PC-3 (cell line): Measurements from ENCODE around the gene CUL4A. TPM values are rescaled to one million over a fixed set of nuclear protein-coding genes. Genes with fewer than 3 reads are reported as not detected.

Experiments
- ATAC-seq: fragments of 200-7000 bp; cut with Tn5 transposase; 2 replicates; pipeline ENCODE4 v1.9.1; 2020; ENCODE audit warnings: mild to moderate bottlenecking, moderate library complexity
- BruUV-seq: library from RNA; stranded (reverse); fragments of 400-500 nt; replicated peaks from 2 replicates; lab custom pipeline; 2021; lab: Mats Ljungman, UMichigan
- CTCF ChIA-PET: fragments of 300-600 bp; sonication (Branson Sonifier 250); formaldehyde crosslinking; loops from one replicate; lab custom pipeline; 2022; ENCODE audit warnings: antibody characterized with exemption; lab: Charles Lee
- POLR2A ChIA-PET: fragments of 300-600 bp; sonication (Branson Sonifier 250); formaldehyde crosslinking; loops from one replicate; lab custom pipeline; 2022; ENCODE audit warnings: antibody characterized with exemption; ENCODE audit not compliant: unreplicated experiment; lab: Charles Lee
- DNase-seq: peaks from one replicate; pipeline ENCODE4 v3.0.0-alpha.2; 2015
- H2AFZ ChIP-seq: fragments of 300-600 bp; sonication (generic); 2 replicates; pipeline ENCODE4 v1.6.0; 2016; ENCODE audit warnings: antibody characterized with exemption, low read length
- H3F3A ChIP-seq: fragments of 300-600 bp; sonication (generic); one replicate; pipeline ENCODE4 v1.6.0; 2017; ENCODE audit warnings: antibody characterized with exemption, low read length, control low read depth, mild to moderate bottlenecking; ENCODE audit not compliant: unreplicated experiment
- H3K27ac ChIP-seq: fragments of 300-600 bp; sonication (generic); 2 replicates; pipeline ENCODE4 v1.5.1; 2016; ENCODE audit warnings: mild to moderate bottlenecking, low read length
- H3K27me3 ChIP-seq: fragments of 300-600 bp; sonication (generic); 2 replicates; pipeline ENCODE4 v1.6.1; 2016; ENCODE audit warnings: low read length, mixed read lengths
- H3K36me3 ChIP-seq: fragments of 300-600 bp; sonication (generic); 2 replicates; pipeline ENCODE4 v1.6.1; 2016; ENCODE audit warnings: low read depth, mixed run types, low read length, mixed read lengths
- H3K4me1 ChIP-seq: fragments of 300-600 bp; sonication (generic); 2 replicates; pipeline ENCODE4 v1.5.1; 2016; ENCODE audit warnings: low read length; ENCODE audit not compliant: insufficient read depth
- H3K4me2 ChIP-seq: fragments of 300-600 bp; sonication (generic); 2 replicates; pipeline ENCODE4 v1.6.0; 2016; ENCODE audit warnings: low read length
- H3K4me3 ChIP-seq: fragments of 300-600 bp; sonication (generic); 2 replicates; pipeline ENCODE4 v1.5.1; 2016; ENCODE audit warnings: mild to moderate bottlenecking, low read length, mixed read lengths
- H3K79me2 ChIP-seq: fragments of 300-600 bp; sonication (generic); 2 replicates; pipeline ENCODE4 v1.6.1; 2017; ENCODE audit warnings: low read length, mixed read lengths
- H3K9ac ChIP-seq: fragments of 300-600 bp; sonication (generic); 2 replicates; pipeline ENCODE4 v1.6.0; 2016; ENCODE audit warnings: mild to moderate bottlenecking, low read length
- H3K9me2 ChIP-seq: fragments of 300-600 bp; sonication (generic); replicated peaks from 2 replicates; pipeline ENCODE4 v1.6.1; 2016; ENCODE audit warnings: mixed run types, low read length, mixed read lengths
- H3K9me3 ChIP-seq: fragments of 300-600 bp; sonication (generic); 2 replicates; pipeline ENCODE4 v1.6.1; 2016; ENCODE audit warnings: low read length, mixed read lengths
- H4K20me1 ChIP-seq: fragments of 300-600 bp; sonication (generic); 2 replicates; pipeline ENCODE4 v1.6.1; 2016; ENCODE audit warnings: low read length, mixed read lengths
- EZH2 ChIP-seq: fragments of 300-600 bp; sonication (generic); IDR thresholded peaks from one replicate; pipeline ENCODE4 v1.6.1; 2017; ENCODE audit warnings: antibody characterized with exemption, mild to moderate bottlenecking, low read length; ENCODE audit not compliant: unreplicated experiment
- EZH2phosphoT487 ChIP-seq: fragments of 300-600 bp; sonication (generic); IDR thresholded peaks from 2 replicates; pipeline ENCODE4 v1.6.1; 2018; ENCODE audit warnings: mild to moderate bottlenecking, antibody characterized with exemption, low read length, borderline replicate concordance
- intact Hi-C: fragments of 100-400 bp; cut with micrococcal nuclease; formaldehyde crosslinking; loops from 2 replicates; pipeline ENCODE4 v1.9.0; 2023
- total RNA-seq: library from RNA; depleted of rRNA; stranded (reverse); fragments of >200 nt; gene quantifications from 2 replicates; pipeline ENCODE4 v1.2.3, GENCODE V29; 2014
- TF ChIP-seq, protein P1 (sequence below): fragments of 300-600 bp; sonication (generic); conservative IDR thresholded peaks from 2 replicates; pipeline ENCODE4 v1.5.1; 2017; ENCODE audit warnings: antibody characterized with exemption, low read depth, mild to moderate bottlenecking, low read length

CUL4A gene
- total RNA-seq, 1 experiment from 2014 or later: 82.4 TPM

DNA sequence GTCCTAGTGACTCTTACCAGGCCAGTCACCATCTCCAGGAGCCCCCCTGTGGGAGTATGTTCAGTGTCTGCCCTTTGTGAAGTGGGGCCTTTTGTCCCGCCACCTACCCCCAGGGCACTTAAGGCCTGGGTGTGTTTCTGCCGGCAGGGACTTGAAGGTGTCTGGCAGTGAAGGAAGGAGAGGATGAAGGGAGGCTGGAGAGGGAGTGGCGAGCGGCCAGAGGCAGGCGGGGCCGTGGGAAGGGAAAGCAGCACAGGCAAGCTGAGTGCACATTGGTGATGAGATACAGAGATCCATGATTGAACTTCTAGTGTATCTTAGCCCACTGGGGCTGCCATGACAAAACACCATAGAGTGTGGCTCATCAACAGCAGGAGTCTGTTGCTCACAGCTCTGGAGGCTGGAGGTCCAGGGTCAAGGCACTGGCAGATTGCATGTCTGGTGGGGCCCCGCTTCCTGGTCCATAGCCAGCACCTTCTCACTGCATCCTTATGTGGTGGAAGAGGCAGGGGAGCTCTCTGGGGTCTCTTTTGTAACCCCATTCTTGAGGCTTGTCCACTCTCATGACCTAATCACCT lies 17.5 kb downstream of the CUL4A start:
- TF ChIP-seq EZH2phosphoT487 (no peak), EZH2 (no peak)
- no peaks in the 10 kb centered on the region for H3K9me3 ChIP-seq
- H3K27me3 ChIP-seq: no peaks in the 10 kb centered on the region
- no peak for ATAC-seq
- H3K36me3 ChIP-seq: no peaks in the 10 kb centered on the region; the same call in 1 of the 2 replicates
- no peaks in the 10 kb centered on the region for H3K4me1 ChIP-seq
- no peak overlapping the region for H3K4me3 ChIP-seq
- H3K27ac ChIP-seq: no peak overlapping the region
- no peaks in the 10 kb centered on the region for H3K9me2 ChIP-seq
- no peak overlapping the region for H3K4me2 ChIP-seq
- CTCF ChIA-PET: no interaction called here
- intact Hi-C loops: no loop called here
- no peak overlapping the region for H3K9ac ChIP-seq
- no TSS peak for BruUV-seq
- no peak overlapping the region for H2AFZ ChIP-seq
- no peaks in the 10 kb centered on the region for H3F3A ChIP-seq
- no peak for DNase-seq
- no peaks in the 10 kb centered on the region for H4K20me1 ChIP-seq
- POLR2A ChIA-PET: no interaction called here
- H3K79me2 ChIP-seq: peaks cover 17% of the 10 kb centered on the region

DNA sequence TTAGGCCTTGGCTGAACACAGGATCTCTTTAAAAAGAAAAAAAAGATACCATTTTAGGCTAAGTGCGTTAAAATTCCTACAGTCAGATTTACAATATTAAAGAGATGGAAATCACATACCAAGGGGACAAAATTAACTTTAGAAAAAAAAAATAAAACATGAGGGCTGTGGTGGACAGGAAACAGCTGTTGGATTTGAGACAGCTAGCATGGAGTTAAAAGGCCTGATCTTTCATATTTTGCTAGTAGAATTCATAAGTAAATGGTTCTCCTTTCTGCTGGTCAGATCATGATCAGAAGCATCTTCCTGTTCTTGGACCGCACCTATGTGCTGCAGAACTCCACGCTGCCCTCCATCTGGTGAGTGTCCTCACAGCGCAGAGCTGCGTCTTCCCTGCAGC lies 19.7 kb downstream of the CUL4A start:
- Histone ChIP-seq H3K36me3 (no peaks in the 10 kb centered on the region; the same call in 1 of the 2 replicates), H3K4me3 (no peak overlapping the region), H3K4me2 (no peak overlapping the region), H3K27me3 (no peaks in the 10 kb centered on the region), H3K79me2 (peaks cover 4% of the 10 kb centered on the region; the same call in 1 of the 2 replicates), H3K9ac (no peak overlapping the region), H3K27ac (no peak overlapping the region), H3K9me3 (no peaks in the 10 kb centered on the region), H3K9me2 (no peaks in the 10 kb centered on the region), H3K4me1 (no peaks in the 10 kb centered on the region), H4K20me1 (no peaks in the 10 kb centered on the region), H2AFZ (no peak overlapping the region), H3F3A (no peaks in the 10 kb centered on the region)
- BruUV-seq: no TSS peak
- intact Hi-C loops: no loop called here
- ChIA-PET CTCF (no interaction called here), POLR2A (no interaction called here)
- TF ChIP-seq, protein P1, sequence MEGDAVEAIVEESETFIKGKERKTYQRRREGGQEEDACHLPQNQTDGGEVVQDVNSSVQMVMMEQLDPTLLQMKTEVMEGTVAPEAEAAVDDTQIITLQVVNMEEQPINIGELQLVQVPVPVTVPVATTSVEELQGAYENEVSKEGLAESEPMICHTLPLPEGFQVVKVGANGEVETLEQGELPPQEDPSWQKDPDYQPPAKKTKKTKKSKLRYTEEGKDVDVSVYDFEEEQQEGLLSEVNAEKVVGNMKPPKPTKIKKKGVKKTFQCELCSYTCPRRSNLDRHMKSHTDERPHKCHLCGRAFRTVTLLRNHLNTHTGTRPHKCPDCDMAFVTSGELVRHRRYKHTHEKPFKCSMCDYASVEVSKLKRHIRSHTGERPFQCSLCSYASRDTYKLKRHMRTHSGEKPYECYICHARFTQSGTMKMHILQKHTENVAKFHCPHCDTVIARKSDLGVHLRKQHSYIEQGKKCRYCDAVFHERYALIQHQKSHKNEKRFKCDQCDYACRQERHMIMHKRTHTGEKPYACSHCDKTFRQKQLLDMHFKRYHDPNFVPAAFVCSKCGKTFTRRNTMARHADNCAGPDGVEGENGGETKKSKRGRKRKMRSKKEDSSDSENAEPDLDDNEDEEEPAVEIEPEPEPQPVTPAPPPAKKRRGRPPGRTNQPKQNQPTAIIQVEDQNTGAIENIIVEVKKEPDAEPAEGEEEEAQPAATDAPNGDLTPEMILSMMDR: no peak
- TF ChIP-seq EZH2 (no peak), EZH2phosphoT487 (no peak)
- DNase-seq (no peak), ATAC-seq (no peak)

DNA sequence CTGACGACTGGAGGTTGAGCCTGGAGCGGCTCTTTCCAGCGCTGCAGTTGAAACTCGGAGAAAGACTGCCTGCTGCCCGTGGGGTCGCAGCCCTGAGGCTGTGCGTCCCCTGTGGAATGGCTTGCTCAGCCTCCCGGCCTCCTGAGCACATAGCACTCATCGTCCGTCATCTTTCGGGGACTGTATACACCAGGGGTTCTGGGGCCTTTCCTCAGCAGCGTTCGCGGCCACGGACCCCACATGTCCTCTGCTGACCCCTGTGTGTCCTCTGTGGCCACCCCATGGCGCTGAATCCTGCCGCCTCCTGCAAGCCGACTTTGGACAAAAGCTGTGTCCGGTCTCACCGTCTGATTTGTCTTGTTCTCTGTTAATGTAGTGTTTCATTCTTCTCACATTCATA lies 20.4 kb downstream of the CUL4A start:
- Histone ChIP-seq H3K27ac (no peak overlapping the region), H3K27me3 (no peaks in the 10 kb centered on the region), H3F3A (no peaks in the 10 kb centered on the region), H4K20me1 (no peaks in the 10 kb centered on the region), H3K9me2 (no peaks in the 10 kb centered on the region), H3K4me3 (no peak overlapping the region), H3K9ac (no peak overlapping the region), H2AFZ (no peak overlapping the region), H3K4me1 (no peaks in the 10 kb centered on the region), H3K9me3 (no peaks in the 10 kb centered on the region), H3K36me3 (no peaks in the 10 kb centered on the region; the same call in 1 of the 2 replicates), H3K79me2 (peaks cover 4% of the 10 kb centered on the region; the same call in 1 of the 2 replicates), H3K4me2 (no peak overlapping the region)
- CTCF ChIA-PET: no interaction called here
- DNase-seq: no peak
- no peak for ATAC-seq
- POLR2A ChIA-PET: no interaction called here
- TF ChIP-seq, protein P1: no peak
- TF ChIP-seq EZH2 (no peak), EZH2phosphoT487 (no peak)
- BruUV-seq: no TSS peak
- intact Hi-C loops: no loop called here
